ENCODE measurements around the gene ARHGAP44.

The ARHGAP44 gene

GRCh38 chr17:12907477-12907876, 118.2 kb downstream of the ARHGAP44 start:
- DNase-seq: no peak

GRCh38 chr17:12909046-12909445, 119.7 kb downstream of the ARHGAP44 start:
- DNase-seq: no peak

GRCh38 chr17:12909511-12909910, 120.2 kb downstream of the ARHGAP44 start:
- no peak for DNase-seq

DNA sequence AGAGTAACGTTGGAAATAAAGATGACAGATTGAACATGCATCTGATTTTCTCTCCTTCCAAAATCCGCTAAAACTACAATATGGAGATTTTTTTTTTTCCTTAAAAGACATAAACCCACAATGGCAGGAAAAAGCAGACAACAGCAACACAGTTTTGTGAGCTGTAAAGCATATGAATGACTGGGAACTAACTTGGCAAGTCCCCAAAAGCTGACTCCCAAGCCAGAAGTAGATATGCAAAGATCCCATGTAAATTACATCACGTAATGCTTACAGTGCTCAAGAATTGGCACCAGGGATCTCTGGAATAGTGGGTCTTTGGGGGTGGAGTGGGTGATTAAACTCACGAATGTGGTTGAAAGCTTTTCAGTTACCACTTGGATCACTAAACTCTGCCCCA, 121.9 kb downstream of the ARHGAP44 start:
- no peak for DNase-seq

GRCh38 chr17:12917399-12917798, 128.1 kb downstream of the ARHGAP44 start:
- no peak for DNase-seq

- DNase-seq: no peak
These were observed 128.8 kb downstream of the ARHGAP44 start for GRCh38 chr17:12918142-12918541.

- DNase-seq: no peak
These were observed 132.8 kb downstream of the ARHGAP44 start for GRCh38 chr17:12922120-12922519.

DNA sequence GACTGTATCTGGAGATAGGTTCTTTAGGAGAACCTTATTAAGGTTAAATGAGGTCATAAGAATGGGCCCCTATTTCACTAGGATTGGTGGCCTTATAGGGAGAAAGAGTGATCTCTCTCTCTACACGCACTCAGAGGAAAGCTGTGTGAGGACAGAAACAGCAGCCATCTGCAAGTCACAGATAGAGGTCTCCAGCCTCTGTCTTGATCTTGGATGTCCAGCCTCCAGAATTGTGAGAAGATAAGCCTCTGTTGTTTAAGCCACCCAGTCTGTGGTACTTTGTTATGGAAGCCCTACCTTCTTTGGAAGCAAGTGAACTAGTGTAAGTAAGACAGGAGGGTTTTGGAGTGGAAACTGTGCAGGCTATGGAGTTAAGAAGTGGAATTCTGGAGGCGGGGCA, 135.3 kb downstream of the ARHGAP44 start:
- DNase-seq: no peak

DNA sequence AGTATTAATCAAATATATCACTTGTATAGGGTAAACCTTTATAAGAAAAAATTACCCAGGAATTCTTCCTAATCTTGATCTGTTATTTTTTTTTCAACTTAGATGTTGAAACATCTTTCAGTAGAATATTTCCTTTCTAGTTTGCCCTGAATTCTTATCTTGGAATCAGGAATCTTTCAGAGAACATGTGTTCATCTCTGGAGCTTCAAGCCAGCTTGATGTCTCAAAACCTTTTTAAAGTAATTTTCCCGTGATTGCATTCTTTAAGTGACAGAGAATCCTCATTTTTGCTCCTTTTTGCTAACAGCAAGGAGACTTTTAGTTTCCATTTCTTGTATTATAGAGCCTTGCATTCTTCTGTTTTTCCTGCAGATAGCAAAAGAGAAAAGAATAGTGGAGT, 137.7 kb downstream of the ARHGAP44 start:
- DNase-seq: no peak

- no peak for DNase-seq
These were observed 138.5 kb downstream of the ARHGAP44 start for GRCh38 chr17:12927541-12928425.

GRCh38 chr17:12928736-12929135, 139.4 kb downstream of the ARHGAP44 start:
- no peak for DNase-seq

- DNase-seq: no peak
These were observed 147.2 kb downstream of the ARHGAP44 start for GRCh38 chr17:12936501-12936900.

GRCh38 chr17:12940699-12941098, 151.4 kb downstream of the ARHGAP44 start:
- no peak for DNase-seq

DNA sequence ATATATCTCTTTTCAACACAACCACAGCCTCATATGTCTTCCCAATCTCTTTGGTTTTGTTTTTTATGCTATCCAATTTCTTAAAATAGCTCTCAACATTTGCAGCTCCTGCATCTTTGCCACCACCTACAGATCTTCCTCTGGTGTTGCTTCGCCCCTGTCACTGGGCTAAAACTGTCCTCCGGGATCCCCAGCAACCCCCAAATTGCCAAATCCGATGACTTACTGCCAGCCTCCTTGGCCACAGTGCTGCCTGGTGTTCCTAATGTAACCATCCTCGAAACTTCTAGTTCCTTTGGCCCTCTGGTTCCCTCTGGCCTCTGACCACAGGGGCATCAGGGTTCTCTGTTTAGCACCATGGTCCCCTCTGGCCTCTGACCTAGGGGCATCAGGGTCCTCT, 157.7 kb downstream of the ARHGAP44 start:
- DNase-seq: no peak

DNA sequence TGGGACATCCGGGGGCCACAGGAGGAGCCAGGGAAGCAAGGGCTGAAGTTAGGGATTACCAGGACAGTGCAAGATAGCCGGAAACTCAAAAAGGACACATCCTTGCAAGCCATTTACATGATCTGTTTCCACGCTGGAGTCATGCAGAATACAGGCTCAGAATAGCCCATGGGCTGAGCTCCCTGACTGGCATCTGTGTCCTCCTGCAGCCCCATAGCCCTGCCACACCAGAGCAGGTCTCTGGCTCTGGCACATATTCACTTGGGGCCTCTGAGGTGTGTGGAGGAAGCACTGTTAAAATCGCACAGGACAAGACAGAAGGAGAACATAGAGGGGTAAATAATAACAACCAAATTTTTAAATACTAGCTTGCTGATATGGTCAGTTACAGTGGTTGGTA, 162.7 kb downstream of the ARHGAP44 start:
- no peak for DNase-seq

DNA sequence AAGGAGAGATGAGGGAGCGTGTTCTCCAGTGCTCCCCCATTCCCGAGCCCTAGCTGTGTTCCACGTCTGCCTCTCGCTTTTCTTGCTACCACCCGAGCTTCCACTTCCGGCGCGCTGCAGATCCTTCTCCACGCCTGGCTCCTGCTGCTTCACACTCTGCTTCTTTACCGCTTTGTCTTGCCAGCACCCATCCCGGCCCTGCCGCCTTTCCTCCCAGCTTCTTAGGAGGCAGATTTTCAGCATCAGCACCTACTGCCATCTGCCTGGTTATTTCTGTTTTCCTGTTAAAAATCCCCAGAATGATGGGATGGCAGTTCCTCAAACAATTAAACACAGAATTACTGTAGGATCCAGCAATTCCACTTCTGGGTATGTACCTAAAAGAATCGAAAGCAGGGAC, 163.9 kb downstream of the ARHGAP44 start:
- DNase-seq: no peak

- DNase-seq: no peak
These were observed 166.2 kb downstream of the ARHGAP44 start for GRCh38 chr17:12955521-12955920.

DNA sequence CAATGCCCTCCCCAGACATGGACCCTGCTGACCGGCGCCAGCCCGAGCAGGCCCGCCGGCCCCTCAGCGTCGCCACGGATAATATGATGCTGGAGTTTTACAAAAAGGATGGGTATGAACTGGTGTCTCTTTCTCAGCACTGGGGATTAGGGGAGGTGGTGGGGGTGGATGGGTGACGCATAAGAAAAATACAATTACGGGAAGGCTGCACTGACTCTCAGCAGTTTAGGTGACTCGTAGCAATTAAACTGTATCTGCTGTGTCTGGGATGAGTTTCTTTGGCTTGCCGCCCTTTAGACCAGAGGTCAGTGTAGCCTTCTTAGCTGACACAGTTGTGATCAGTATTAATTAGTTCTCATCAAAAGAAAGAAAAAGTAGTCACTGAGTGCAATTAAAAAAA, 169.5 kb downstream of the ARHGAP44 start:
- DNase-seq: no peak

DNA sequence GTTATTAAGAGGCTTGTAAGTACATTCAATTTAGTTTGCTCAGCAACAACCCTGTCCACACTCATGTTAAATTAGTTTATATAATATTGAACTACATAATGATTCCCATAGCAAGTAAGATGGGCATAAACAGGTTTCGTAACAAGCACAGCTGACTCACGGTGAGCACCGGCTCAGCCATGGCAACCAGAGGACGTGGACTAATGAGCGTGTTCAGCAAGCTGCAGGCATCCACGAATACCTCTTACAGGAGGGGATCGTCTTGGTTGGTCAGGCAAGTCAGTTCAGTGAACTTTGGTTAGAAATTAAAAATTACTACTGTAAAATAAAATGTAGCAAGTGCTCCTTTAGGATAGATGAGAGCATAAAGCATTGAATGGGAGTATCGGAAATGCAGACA, 170.1 kb downstream of the ARHGAP44 start:
- DNase-seq: no peak

GRCh38 chr17:12961655-12962054, 172.4 kb downstream of the ARHGAP44 start:
- no peak for DNase-seq

GRCh38 chr17:12963505-12963904, 174.2 kb downstream of the ARHGAP44 start:
- no peak for DNase-seq

- no peak for DNase-seq
These were observed 174.9 kb downstream of the ARHGAP44 start for GRCh38 chr17:12964162-12964561.

GRCh38 chr17:12964840-12965239, 175.5 kb downstream of the ARHGAP44 start:
- DNase-seq: no peak

- no peak for DNase-seq
These were observed 176.7 kb downstream of the ARHGAP44 start for GRCh38 chr17:12965988-12966387.

GRCh38 chr17:12966413-12966812, 177.1 kb downstream of the ARHGAP44 start:
- DNase-seq: no peak
